Breast epithelium (tissue), 4 donors: ENCODE measurements around the gene KRTAP5-5. TPM values are rescaled to one million over a fixed set of nuclear protein-coding genes. Genes with fewer than 3 reads are reported as not detected.
A peak's percentile ranks its signal among the peaks of the same experiment; 100 is the strongest.
"Not testable (repeated sequence)": the region's sequence is repeated elsewhere in the genome, so short reads cannot be mapped to it uniquely, and the experiment has no call there.

ENCODE experiments used
- DNase-seq, 2 donors: peaks; one replicate each; pipeline ENCODE4 v3.0.0-alpha.2; 2019; ENCODE audit warnings: low spot score in 2 of 2
- H3K27ac ChIP-seq, 2 donors: fragments of 200-600 bp; sonication (generic) in 1 of 2; one replicate each; pipeline ENCODE4 v1.5.1; 2016 to 2019; ENCODE audit warnings: mild to moderate bottlenecking in 1 of 2
- H3K27me3 ChIP-seq, 2 donors: fragments of 200-600 bp; sonication (generic) in 1 of 2; one replicate each; pipeline versions ENCODE4 v1.5.1 to v1.6.0; 2017 to 2019; ENCODE audit warnings: control low read depth in 1 of 2, mild to moderate bottlenecking in 1 of 2
- H3K36me3 ChIP-seq: fragments of 200-600 bp; one replicate; pipeline ENCODE4 v1.5.1; 2019
- H3K4me1 ChIP-seq, 2 donors: fragments of 200-600 bp; sonication (generic); one replicate each; pipeline ENCODE4 v1.5.1; 2016 to 2019; ENCODE audit warnings: control low read depth in 1 of 2
- H3K4me3 ChIP-seq, 3 donors: fragments of 200-600 bp; sonication (generic); 1 replicate in 2 of 3; 2 replicates in 1 of 3; pipeline ENCODE4 v1.5.1; 2016 to 2019; ENCODE audit warnings: mild to moderate bottlenecking in 3 of 3, moderate library complexity in 2 of 3
- H3K9me3 ChIP-seq, 2 donors: fragments of 200-600 bp; sonication (generic) in 1 of 2; one replicate each; pipeline ENCODE4 v1.5.1; 2016 to 2019; ENCODE audit warnings: control low read depth in 1 of 2
- CTCF ChIP-seq, 3 donors: fragments of 450-650 bp; IDR thresholded peaks; one replicate each; pipeline ENCODE4 v1.5.1; 2016 to 2017; ENCODE audit warnings: antibody characterized with exemption in 3 of 3, mild to moderate bottlenecking in 3 of 3, moderate library complexity in 3 of 3
- POLR2A ChIP-seq: fragments of 450-650 bp; IDR thresholded peaks from one replicate; pipeline ENCODE4 v1.6.1; 2016; ENCODE audit warnings: antibody characterized with exemption, mild to moderate bottlenecking, moderate library complexity
- POLR2AphosphoS5 ChIP-seq, 3 donors: sonication (generic); formaldehyde crosslinking; IDR thresholded peaks; one replicate each; pipeline ENCODE4 v1.6.1; 2017; ENCODE audit warnings: antibody characterized with exemption in 3 of 3
- intact Hi-C: fragments of 100-400 bp; cut with DNase I; formaldehyde crosslinking; loops from one replicate; pipeline ENCODE4 v1.15.1; 2023; ENCODE audit warnings: low total_unique reads
- total RNA-seq, 3 donors: library from RNA; depleted of rRNA; stranded (reverse); fragments of >200 nt; gene quantifications; one replicate each; pipeline ENCODE4 v1.1.0, GENCODE V29; 2016

Gene KRTAP5-5
- total RNA-seq, 3 donors from 2014 or later: not detected

- no peaks in the 10 kb centered on the region for H3K36me3 ChIP-seq
- no peak overlapping the region for H3K27ac ChIP-seq
- H3K9me3 ChIP-seq: no peaks in the 10 kb centered on the region
- intact Hi-C loops: no loop called here
- DNase-seq: peak in 1 of 2 donors; percentile 45
- no peaks in the 10 kb centered on the region for H3K4me1 ChIP-seq
- no peak overlapping the region for H3K4me3 ChIP-seq
- H3K27me3 ChIP-seq: peaks cover 0 to 25% of the 10 kb centered on the region in 2 donors
- TF ChIP-seq POLR2A: no peak
These were observed 12.9 kb downstream of the KRTAP5-5 start for GRCh38 chr11:1642288-1643145.

- no peaks in the 10 kb centered on the region for H3K4me1 ChIP-seq
- peak in 1 of 2 donors; percentile 38 for DNase-seq
- TF ChIP-seq CTCF (IDR thresholded peaks at IDR 0.05): no peak
- no peak for TF ChIP-seq POLR2AphosphoS5 (IDR thresholded peaks at IDR 0.05)
- TF ChIP-seq POLR2A: no peak
These were observed 13.6 kb downstream of the KRTAP5-5 start for GRCh38 chr11:1643146-1643690.

GRCh38 chr11:1644601-1645356 lies 15.2 kb downstream of the KRTAP5-5 start:
- no peaks in the 10 kb centered on the region for H3K9me3 ChIP-seq
- intact Hi-C loops: no loop called here
- H3K27ac ChIP-seq: no peak overlapping the region
- no peaks in the 10 kb centered on the region for H3K36me3 ChIP-seq
- no peak overlapping the region for H3K4me3 ChIP-seq
- H3K4me1 ChIP-seq: no peaks in the 10 kb centered on the region
- peaks cover 0 to 20% of the 10 kb centered on the region in 2 donors for H3K27me3 ChIP-seq
- no peak for TF ChIP-seq POLR2AphosphoS5 (IDR thresholded peaks at IDR 0.05)
- no peak for TF ChIP-seq POLR2A
- TF ChIP-seq CTCF (IDR thresholded peaks at IDR 0.05): no peak
- DNase-seq: peak in 1 of 2 donors; percentile 43

More at GRCh38 chr11:1643146-1643690, 13.6 kb downstream of the KRTAP5-5 start:
- Histone ChIP-seq H3K27me3 (peaks cover 0 to 25% of the 10 kb centered on the region in 2 donors), H3K4me3 (no peak overlapping the region), H3K27ac (no peak overlapping the region), H3K36me3 (no peaks in the 10 kb centered on the region), H3K9me3 (no peaks in the 10 kb centered on the region)
- intact Hi-C loops: no loop called here

GRCh38 chr11:1645357-1645821 lies 15.8 kb downstream of the KRTAP5-5 start:
- Histone ChIP-seq H3K9me3 (no peaks in the 10 kb centered on the region), H3K27ac (no peak overlapping the region), H3K36me3 (no peaks in the 10 kb centered on the region), H3K4me3 (no peak overlapping the region), H3K4me1 (no peaks in the 10 kb centered on the region), H3K27me3 (peaks cover 0 to 14% of the 10 kb centered on the region in 2 donors)
- TF ChIP-seq POLR2A: no peak
- no peak for TF ChIP-seq CTCF (IDR thresholded peaks at IDR 0.05)
- DNase-seq: no peak
- intact Hi-C loops: no loop called here

GRCh38 chr11:1646540-1646939 lies 17.0 kb downstream of the KRTAP5-5 start:
- DNase-seq: not testable (repeated sequence)

More at GRCh38 chr11:1646540-1646939, 17.0 kb downstream of the KRTAP5-5 start:
- H3K4me3 ChIP-seq, H3K9me3 ChIP-seq, intact Hi-C loops, H3K36me3 ChIP-seq, H3K4me1 ChIP-seq, H3K27ac ChIP-seq, H3K27me3 ChIP-seq: not testable (repeated sequence)
